ENCODE results near the gene NAA10.

DNA sequence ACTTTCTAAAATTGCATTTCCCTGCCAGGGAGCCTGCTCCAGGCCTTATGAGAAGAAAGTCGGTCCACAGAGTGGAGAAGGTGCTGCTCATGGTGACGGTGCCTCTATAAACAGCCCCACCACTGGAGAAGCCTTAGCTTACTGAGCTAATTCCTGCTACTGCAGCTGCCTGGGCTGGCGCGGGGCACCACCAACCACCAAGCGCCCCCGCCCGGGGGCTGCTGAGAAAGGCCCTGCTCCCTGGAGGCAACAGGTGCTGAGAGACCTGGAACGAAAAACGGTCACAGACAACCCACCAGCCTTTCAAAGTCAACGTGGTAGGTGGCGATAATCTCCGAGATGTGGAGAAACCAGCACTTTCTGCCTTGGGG is 33.9 kb upstream of the NAA10 start:
- TF ChIP-seq, protein P1, sequence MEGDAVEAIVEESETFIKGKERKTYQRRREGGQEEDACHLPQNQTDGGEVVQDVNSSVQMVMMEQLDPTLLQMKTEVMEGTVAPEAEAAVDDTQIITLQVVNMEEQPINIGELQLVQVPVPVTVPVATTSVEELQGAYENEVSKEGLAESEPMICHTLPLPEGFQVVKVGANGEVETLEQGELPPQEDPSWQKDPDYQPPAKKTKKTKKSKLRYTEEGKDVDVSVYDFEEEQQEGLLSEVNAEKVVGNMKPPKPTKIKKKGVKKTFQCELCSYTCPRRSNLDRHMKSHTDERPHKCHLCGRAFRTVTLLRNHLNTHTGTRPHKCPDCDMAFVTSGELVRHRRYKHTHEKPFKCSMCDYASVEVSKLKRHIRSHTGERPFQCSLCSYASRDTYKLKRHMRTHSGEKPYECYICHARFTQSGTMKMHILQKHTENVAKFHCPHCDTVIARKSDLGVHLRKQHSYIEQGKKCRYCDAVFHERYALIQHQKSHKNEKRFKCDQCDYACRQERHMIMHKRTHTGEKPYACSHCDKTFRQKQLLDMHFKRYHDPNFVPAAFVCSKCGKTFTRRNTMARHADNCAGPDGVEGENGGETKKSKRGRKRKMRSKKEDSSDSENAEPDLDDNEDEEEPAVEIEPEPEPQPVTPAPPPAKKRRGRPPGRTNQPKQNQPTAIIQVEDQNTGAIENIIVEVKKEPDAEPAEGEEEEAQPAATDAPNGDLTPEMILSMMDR (IDR thresholded peaks at IDR 0.05): no peak
- no peak for TF ChIP-seq JUNB (IDR thresholded peaks at IDR 0.05)
- TF ChIP-seq POLR2A (IDR thresholded peaks at IDR 0.05; ENCODE audit: low read length): no peak
- TF ChIP-seq FOSL2 (IDR thresholded peaks at IDR 0.05): no peak
- no peak for TF ChIP-seq FOSL2 (CRISPR knock-in tag; IDR thresholded peaks at IDR 0.05)
- no peak for TF ChIP-seq EP300 (IDR thresholded peaks at IDR 0.05)
- TF ChIP-seq SREBF2 (IDR thresholded peaks at IDR 0.05): no peak
- no peak for TF ChIP-seq NPAS2 (CRISPR knock-in tag; IDR thresholded peaks at IDR 0.05; ENCODE audit: borderline replicate concordance)
- TF ChIP-seq KDM1A (IDR thresholded peaks at IDR 0.05; ENCODE audit: low read depth): no peak
- TF ChIP-seq, protein P2, sequence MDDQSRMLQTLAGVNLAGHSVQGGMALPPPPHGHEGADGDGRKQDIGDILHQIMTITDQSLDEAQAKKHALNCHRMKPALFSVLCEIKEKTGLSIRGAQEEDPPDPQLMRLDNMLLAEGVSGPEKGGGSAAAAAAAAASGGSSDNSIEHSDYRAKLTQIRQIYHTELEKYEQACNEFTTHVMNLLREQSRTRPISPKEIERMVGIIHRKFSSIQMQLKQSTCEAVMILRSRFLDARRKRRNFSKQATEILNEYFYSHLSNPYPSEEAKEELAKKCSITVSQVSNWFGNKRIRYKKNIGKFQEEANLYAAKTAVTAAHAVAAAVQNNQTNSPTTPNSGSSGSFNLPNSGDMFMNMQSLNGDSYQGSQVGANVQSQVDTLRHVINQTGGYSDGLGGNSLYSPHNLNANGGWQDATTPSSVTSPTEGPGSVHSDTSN (IDR thresholded peaks at IDR 0.05): no peak

Data from A549 (cell line).